KMS-11 (cell line): ENCODE data around the gene CDKN2D.

Experiments
- H2AFZ ChIP-seq: fragments of 200-600 bp; sonication (generic); 2 replicates; pipeline ENCODE4 v1.6.1; 2016; ENCODE audit warnings: antibody characterized with exemption, mixed run types, low read depth
- H3K27ac ChIP-seq: fragments of 200-600 bp; sonication (generic); 2 replicates; pipeline ENCODE4 v1.6.1; 2016; ENCODE audit warnings: mild to moderate bottlenecking, mixed run types
- H3K27me3 ChIP-seq: fragments of 200-600 bp; sonication (generic); 2 replicates; pipeline ENCODE4 v1.6.1; 2017; ENCODE audit warnings: mild to moderate bottlenecking, low read depth, mixed run types, moderate library complexity; ENCODE audit not compliant: insufficient read depth
- H3K36me3 ChIP-seq: fragments of 200-600 bp; sonication (generic); 2 replicates; pipeline ENCODE4 v1.6.1; 2017; ENCODE audit warnings: mild to moderate bottlenecking, mixed run types; ENCODE audit not compliant: insufficient read depth
- H3K4me1 ChIP-seq: fragments of 200-600 bp; sonication (generic); 2 replicates; pipeline ENCODE4 v1.6.1; 2016; ENCODE audit warnings: mild to moderate bottlenecking, low read depth, mixed run types; ENCODE audit not compliant: poor library complexity, severe bottlenecking
- H3K4me2 ChIP-seq: fragments of 200-600 bp; sonication (generic); 2 replicates; pipeline ENCODE4 v1.7.0; 2016; ENCODE audit warnings: mild to moderate bottlenecking, mixed run types
- H3K4me3 ChIP-seq: fragments of 200-600 bp; sonication (generic); IDR thresholded peaks from 2 replicates; pipeline ENCODE4 v1.6.1; 2017; ENCODE audit warnings: low read depth, low read length, mixed read lengths; ENCODE audit not compliant: insufficient read depth
- H3K79me2 ChIP-seq: fragments of 200-600 bp; sonication (generic); 2 replicates; pipeline ENCODE4 v1.6.1; 2016; ENCODE audit warnings: low read depth, mixed run types; ENCODE audit not compliant: insufficient read depth
- H3K9ac ChIP-seq: fragments of 200-600 bp; sonication (generic); 2 replicates; pipeline ENCODE4 v1.6.1; 2016; ENCODE audit warnings: mild to moderate bottlenecking, mixed run types
- H4K20me1 ChIP-seq: fragments of 200-600 bp; sonication (generic); 2 replicates; pipeline ENCODE4 v1.6.1; 2016; ENCODE audit warnings: mild to moderate bottlenecking, mixed run types; ENCODE audit not compliant: insufficient read depth
- TF ChIP-seq, protein P1 (sequence below): fragments of 200-600 bp; sonication (generic); conservative IDR thresholded peaks from 2 replicates; pipeline ENCODE4 v1.6.1; 2017; ENCODE audit warnings: low read depth, mild to moderate bottlenecking, antibody characterized with exemption, low read length, moderate library complexity, mixed read lengths

The CDKN2D gene

DNA sequence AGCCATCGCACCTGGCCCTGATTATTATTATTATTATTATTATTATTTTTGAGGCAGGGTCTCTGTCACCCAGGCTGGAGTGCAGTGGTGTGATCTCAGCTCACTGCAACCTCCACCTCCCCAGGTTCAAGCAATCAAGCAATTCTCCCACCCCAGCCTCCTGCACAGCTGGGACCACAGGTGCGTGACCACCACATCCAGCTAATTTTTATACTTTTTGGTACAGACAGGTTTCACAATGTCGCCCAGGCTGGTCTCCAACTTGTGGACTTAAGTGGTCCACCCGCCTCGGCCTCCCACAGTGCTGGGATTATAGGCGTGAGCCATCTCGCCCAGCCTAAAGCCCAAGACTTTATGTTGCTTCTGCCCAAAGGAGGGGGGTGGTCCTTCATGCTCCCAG, 24.4 kb upstream of the CDKN2D start:
- Histone ChIP-seq H3K4me3 (no peak overlapping the region), H4K20me1 (no peaks in the 10 kb centered on the region), H3K4me1 (peaks cover 22% of the 10 kb centered on the region), H3K27me3 (no peaks in the 10 kb centered on the region), H3K36me3 (no peaks in the 10 kb centered on the region), H3K4me2 (no peak overlapping the region; the same call in 1 of the 2 replicates), H3K9ac (no peak overlapping the region), H3K79me2 (no peaks in the 10 kb centered on the region), H2AFZ (no peak overlapping the region), H3K27ac (no peak overlapping the region)
- TF ChIP-seq, protein P1, sequence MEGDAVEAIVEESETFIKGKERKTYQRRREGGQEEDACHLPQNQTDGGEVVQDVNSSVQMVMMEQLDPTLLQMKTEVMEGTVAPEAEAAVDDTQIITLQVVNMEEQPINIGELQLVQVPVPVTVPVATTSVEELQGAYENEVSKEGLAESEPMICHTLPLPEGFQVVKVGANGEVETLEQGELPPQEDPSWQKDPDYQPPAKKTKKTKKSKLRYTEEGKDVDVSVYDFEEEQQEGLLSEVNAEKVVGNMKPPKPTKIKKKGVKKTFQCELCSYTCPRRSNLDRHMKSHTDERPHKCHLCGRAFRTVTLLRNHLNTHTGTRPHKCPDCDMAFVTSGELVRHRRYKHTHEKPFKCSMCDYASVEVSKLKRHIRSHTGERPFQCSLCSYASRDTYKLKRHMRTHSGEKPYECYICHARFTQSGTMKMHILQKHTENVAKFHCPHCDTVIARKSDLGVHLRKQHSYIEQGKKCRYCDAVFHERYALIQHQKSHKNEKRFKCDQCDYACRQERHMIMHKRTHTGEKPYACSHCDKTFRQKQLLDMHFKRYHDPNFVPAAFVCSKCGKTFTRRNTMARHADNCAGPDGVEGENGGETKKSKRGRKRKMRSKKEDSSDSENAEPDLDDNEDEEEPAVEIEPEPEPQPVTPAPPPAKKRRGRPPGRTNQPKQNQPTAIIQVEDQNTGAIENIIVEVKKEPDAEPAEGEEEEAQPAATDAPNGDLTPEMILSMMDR: no peak

DNA sequence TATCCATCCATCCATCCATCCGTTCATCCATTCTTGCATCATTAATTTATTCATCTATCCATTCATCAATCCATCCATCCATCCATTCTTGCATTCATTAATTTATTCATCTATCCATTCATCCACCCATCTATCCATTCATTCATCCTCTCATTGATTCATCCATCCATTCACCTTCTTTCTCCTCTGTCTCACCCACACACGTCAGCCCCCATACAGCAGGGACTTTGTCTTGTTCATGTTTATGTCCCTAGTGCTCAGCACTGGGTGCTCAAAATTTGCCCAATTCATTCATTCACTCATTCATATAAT, 19.0 kb upstream of the CDKN2D start:
- Histone ChIP-seq H3K27me3 (peaks cover 21% of the 10 kb centered on the region), H3K36me3 (no peaks in the 10 kb centered on the region), H3K9ac (no peak overlapping the region), H3K27ac (no peak overlapping the region), H3K4me3 (no peak overlapping the region), H4K20me1 (no peaks in the 10 kb centered on the region), H2AFZ (no peak overlapping the region), H3K4me2 (no peak overlapping the region), H3K4me1 (no peaks in the 10 kb centered on the region), H3K79me2 (no peaks in the 10 kb centered on the region)
- TF ChIP-seq, protein P1: no peak

DNA sequence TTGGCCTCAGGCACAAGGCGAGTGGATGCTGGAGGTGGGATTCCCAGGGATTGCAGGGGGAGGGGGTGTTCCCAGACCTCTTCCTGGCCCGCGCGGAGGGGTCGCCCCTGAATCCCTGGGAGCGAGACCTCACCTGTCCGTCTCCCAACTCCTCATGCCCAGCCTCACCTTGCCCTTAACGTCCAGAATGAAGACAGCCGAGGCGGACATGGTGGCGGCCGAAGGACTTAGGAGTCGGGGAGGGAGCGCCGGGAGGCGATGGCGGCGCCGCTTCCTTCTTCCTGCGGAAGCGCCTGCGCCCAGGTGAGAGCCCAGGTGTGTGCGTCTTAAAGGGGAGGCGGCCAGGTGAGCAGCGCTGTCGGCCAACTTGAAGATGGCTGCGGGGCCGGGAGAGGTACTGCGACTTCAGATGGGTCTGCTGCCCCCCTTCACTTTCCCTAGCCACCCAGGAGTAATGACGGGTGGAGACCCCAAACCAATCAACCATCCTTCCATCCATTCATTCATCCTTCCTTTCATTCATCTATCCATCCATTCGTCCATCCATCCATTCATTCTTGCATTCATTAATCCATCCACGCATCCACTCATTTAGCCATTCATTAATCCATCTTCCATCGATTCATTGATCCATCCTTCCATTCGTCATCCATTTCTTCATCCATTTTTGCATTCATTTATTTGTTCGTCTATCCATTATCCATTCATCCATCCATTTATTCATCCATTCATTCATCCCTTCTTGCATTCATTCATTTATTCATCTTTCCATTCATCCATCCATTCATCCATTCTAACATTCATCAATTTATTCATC, 18.5 kb upstream of the CDKN2D start, which contains the start of gene AP1M2:
AP1M2 (minus strand) TSS at position 291 of the 817 bp plus-strand sequence; CDS start at position 210, 81 bp downstream.
- H3K27ac ChIP-seq: no peak within 1 kb of the TSS
- no peaks in the 10 kb centered on the region for H3K4me1 ChIP-seq
- H3K4me3 ChIP-seq: no peak within 1 kb of the TSS
- peaks cover 21% of the 10 kb centered on the region for H3K27me3 ChIP-seq
- H3K9ac ChIP-seq: no peak within 1 kb of the TSS
- no peaks in the 10 kb centered on the region for H4K20me1 ChIP-seq
- no peaks in the 10 kb centered on the region for H3K36me3 ChIP-seq
- H2AFZ ChIP-seq: no peak within 1 kb of the TSS
- no peaks in the 10 kb centered on the region for H3K79me2 ChIP-seq
- TF ChIP-seq, protein P1: no peak
- H3K4me2 ChIP-seq: no peak within 1 kb of the TSS

DNA sequence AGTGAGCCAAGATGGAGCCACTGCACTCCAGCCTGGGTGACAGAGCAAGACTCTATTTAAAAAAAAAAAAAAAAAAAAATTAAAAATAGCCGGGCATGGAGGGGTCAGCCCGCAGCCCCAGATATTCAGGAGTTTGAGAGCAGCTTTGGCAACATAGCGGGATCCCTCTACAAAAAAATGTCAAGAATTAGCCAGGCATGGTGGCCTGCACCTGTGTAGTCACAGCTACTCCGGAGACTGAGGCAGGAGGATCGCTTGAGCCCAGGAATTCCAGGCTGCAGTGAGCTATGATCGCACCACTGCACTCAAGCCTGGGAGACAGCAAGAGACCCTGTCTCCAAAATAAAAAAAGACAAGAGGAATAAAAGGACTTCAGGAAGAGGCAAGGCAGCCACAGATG, 17.6 kb upstream of the CDKN2D start:
- Histone ChIP-seq H3K4me3 (no peak overlapping the region), H3K9ac (no peak overlapping the region), H3K79me2 (no peaks in the 10 kb centered on the region), H3K27me3 (peaks cover 21% of the 10 kb centered on the region), H2AFZ (no peak overlapping the region), H3K4me1 (no peaks in the 10 kb centered on the region), H3K4me2 (no peak overlapping the region), H3K27ac (no peak overlapping the region), H3K36me3 (no peaks in the 10 kb centered on the region), H4K20me1 (no peaks in the 10 kb centered on the region)
- TF ChIP-seq, protein P1: no peak
